GM12891 (cell line): Measurements from ENCODE around the gene SPRR4.
"Not testable (repeated sequence)": the region's sequence is repeated elsewhere in the genome, so short reads cannot be mapped to it uniquely, and the experiment has no call there.

Experiments used
- POLR2A ChIP-seq: IDR thresholded peaks from 2 replicates; pipeline ENCODE4 v1.6.1; 2011; ENCODE audit warnings: low read depth, low read length, control low read depth
- POLR2AphosphoS5 ChIP-seq: IDR thresholded peaks from 2 replicates; pipeline ENCODE4 v1.6.1; 2011; ENCODE audit warnings: low read depth, low read length, control low read depth
- SPI1 ChIP-seq: IDR thresholded peaks from 2 replicates; pipeline ENCODE4 v1.6.1; 2011; ENCODE audit warnings: low read depth, low read length, control low read depth
- TAF1 ChIP-seq: IDR thresholded peaks from 2 replicates; pipeline ENCODE4 v1.6.1; 2011; ENCODE audit warnings: low read depth, low read length, control low read depth

DNA sequence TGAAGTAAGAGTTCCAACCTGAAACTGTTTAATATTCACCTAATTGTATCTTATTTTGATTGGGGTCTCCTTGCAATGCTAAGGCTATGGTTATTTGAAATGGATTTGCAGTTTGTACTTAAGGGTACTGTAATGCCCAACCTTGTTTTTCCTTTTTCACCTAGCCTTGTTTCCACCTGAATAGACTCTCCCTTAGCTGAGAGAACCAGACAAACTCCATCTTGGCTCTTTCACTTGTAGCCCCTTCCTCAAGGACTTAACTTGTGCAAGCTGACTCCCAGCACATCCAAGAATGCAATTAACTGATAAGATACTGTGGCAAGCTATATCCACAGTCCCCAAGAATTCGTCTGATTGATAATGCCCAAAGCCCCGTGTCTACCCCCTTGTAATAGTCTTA, 51.4 kb downstream of the SPRR4 start:
- TF ChIP-seq POLR2A, TAF1, SPI1, POLR2AphosphoS5: not testable (repeated sequence)
